HL-60 (cell line): Measurements from ENCODE around the gene TP53I11.

Experiments used
- POLR2AphosphoS5 ChIP-seq: IDR thresholded peaks from 2 replicates; pipeline ENCODE4 v1.6.1; 2012; ENCODE audit warnings: low read depth
- REST ChIP-seq: IDR thresholded peaks from 2 replicates; pipeline ENCODE4 v1.6.1; 2012; ENCODE audit warnings: low read depth; ENCODE audit not compliant: insufficient replicate concordance
- TF ChIP-seq, protein P1 (sequence below): IDR thresholded peaks from one replicate; pipeline ENCODE4 v1.5.1; 2011; ENCODE audit warnings: low read length, control low read depth, inconsistent platforms; ENCODE audit not compliant: insufficient read depth

DNA sequence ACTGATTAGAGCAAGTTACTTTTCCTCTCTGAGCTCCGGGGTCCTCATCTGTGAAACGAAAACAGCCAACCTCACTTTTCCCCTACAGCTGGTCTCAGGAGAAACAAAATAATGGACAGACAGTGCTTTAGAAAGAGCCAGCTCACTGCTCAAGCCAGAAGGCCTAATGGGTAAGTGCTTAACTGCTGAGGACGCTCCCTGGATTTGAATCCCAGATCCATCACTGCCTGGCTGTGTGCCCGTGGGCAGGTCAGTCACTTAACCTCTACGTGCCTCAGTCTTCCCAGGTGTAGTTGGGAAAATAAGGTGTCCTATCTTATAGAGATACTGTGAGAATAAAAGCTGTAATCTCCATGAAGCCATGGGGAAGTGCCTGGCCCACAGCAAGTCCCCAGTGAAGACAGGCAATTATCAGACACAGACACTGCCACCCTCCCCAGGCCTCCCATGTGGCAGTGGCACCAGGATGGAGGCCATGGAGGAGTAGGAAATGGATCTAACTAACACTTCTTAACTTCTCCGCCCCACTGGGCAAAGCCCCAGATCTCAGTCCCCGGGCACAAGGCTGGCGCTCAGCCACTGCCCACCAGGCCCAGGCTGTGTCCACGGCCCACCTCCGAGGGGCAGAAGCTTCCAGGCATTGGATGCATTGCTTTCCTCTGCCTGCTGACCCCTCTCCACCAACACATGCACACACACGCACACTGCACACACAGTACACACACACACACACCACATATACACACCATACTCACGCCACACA lies 9.2 kb downstream of the TP53I11 start:
- TF ChIP-seq, protein P1, sequence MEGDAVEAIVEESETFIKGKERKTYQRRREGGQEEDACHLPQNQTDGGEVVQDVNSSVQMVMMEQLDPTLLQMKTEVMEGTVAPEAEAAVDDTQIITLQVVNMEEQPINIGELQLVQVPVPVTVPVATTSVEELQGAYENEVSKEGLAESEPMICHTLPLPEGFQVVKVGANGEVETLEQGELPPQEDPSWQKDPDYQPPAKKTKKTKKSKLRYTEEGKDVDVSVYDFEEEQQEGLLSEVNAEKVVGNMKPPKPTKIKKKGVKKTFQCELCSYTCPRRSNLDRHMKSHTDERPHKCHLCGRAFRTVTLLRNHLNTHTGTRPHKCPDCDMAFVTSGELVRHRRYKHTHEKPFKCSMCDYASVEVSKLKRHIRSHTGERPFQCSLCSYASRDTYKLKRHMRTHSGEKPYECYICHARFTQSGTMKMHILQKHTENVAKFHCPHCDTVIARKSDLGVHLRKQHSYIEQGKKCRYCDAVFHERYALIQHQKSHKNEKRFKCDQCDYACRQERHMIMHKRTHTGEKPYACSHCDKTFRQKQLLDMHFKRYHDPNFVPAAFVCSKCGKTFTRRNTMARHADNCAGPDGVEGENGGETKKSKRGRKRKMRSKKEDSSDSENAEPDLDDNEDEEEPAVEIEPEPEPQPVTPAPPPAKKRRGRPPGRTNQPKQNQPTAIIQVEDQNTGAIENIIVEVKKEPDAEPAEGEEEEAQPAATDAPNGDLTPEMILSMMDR = no peak
- TF ChIP-seq POLR2AphosphoS5 (no peak), REST (no peak)
